Left lung (tissue), 14 donors: ENCODE measurements around the gene NGF. TPM values are rescaled to one million over a fixed set of nuclear protein-coding genes. Genes with fewer than 3 reads are reported as not detected.
"Not testable (repeated sequence)": the region's sequence is repeated elsewhere in the genome, so short reads cannot be mapped to it uniquely, and the experiment has no call there.

Experiments used
- ATAC-seq: fragments of 200-7000 bp; cut with Tn5 transposase; one replicate; pipeline ENCODE4 v1.9.1; 2020; ENCODE audit warnings: moderate library complexity
- DNase-seq, 4 donors: peaks; one replicate each; pipeline ENCODE4 v3.0.0-alpha.2; 2013 to 2020
- H3K27ac ChIP-seq, 2 donors: fragments of 200-600 bp; sonication (generic) in 1 of 2; one replicate each; pipeline versions ENCODE4 v1.5.0 to v1.8.0; 2020 to 2021
- H3K27me3 ChIP-seq, 2 donors: fragments of 200-600 bp; sonication (generic) in 1 of 2; one replicate each; pipeline versions ENCODE4 v1.5.0 to v1.8.0; 2020 to 2021
- H3K36me3 ChIP-seq, 2 donors: fragments of 200-600 bp; sonication (generic) in 1 of 2; one replicate each; pipeline versions ENCODE4 v1.5.0 to v1.8.0; 2020 to 2021
- H3K4me1 ChIP-seq, 2 donors: fragments of 200-600 bp; one replicate each; pipeline ENCODE4 v1.8.0; 2021
- H3K4me3 ChIP-seq, 2 donors: fragments of 200-600 bp; sonication (generic) in 1 of 2; one replicate each; pipeline versions ENCODE4 v1.5.0 to v1.8.0; 2020 to 2021; ENCODE audit warnings: mild to moderate bottlenecking in 1 of 2
- H3K9me3 ChIP-seq, 2 donors: fragments of 200-600 bp; sonication (generic) in 1 of 2; one replicate each; pipeline versions ENCODE4 v1.5.0 to v1.8.0; 2020 to 2021
- intact Hi-C, 2 donors: fragments of 100-400 bp; cut with DNase I; formaldehyde crosslinking; loops; one replicate each; pipeline versions ENCODE4 v1.11.2 to v1.14.2; 2022
- long read RNA-seq, 12 donors: library from polyadenylated mRNA in 2 of 12; unstranded in 2 of 12; transcript quantifications; one replicate each; pipeline ENCODE4 v2.0.0 and lab custom pipeline, GENCODE V29; 2019 to 2026
- polyA plus RNA-seq, 6 donors: library from polyadenylated mRNA; unstranded; fragments of 120-200 nt; gene quantifications; one replicate each; pipeline ENCODE4 v1.2.1, GENCODE V29; 2013; ENCODE audit not compliant: insufficient read length in 6 of 6
- total RNA-seq, 2 donors: library from RNA; stranded (reverse); fragmentation: NEBNext Ultra II Directional; extraction: Animal tissue kit (Norgen Biotek cat#: 25700); gene quantifications; one replicate each; pipeline ENCODE4 v1.2.1, GENCODE V29; 2021
- TF ChIP-seq, protein P1 (sequence below), 2 donors: fragments of 200-600 bp; sonication (generic) in 1 of 2; IDR thresholded peaks; one replicate each; pipeline versions ENCODE4 v1.5.0 to v1.8.0; 2021; ENCODE audit warnings: antibody characterized with exemption in 2 of 2
- donor health status: DM: no; HTN: yes; CAD: no.
- donor health status: DM: no; HTN: no; CAD: no.

NGF gene
- 1 to 10 TPM; 1.0 to 1.3 TPM for total RNA-seq
- polyA plus RNA-seq, result under 1 TPM; 0.66 to 0.98 (median 0.80) TPM
- long read RNA-seq, donor 1, result 0 reads
- long read RNA-seq, donor 2, partial matches to known transcripts, result 0 of 1 reads
- long read RNA-seq, donor 2, other reads (novel, unspliced or antisense), result 0 of 1 reads
- long read RNA-seq, donor 3, result 0 reads
- long read RNA-seq, donor 4, partial matches to known transcripts, result 0 of 1 reads
- long read RNA-seq, donor 4, other reads (novel, unspliced or antisense), result 0 of 1 reads
- long read RNA-seq, donor 5, result 0 reads
- long read RNA-seq, donor 6, partial matches to known transcripts, result 0 of 1 reads
- long read RNA-seq, donor 6, other reads (novel, unspliced or antisense), result 0 of 1 reads
- long read RNA-seq, donor 7, result 0 reads
- long read RNA-seq, donor 8, result 0 reads
- long read RNA-seq, donor 9, result 0 reads
- long read RNA-seq, donor 10, partial matches to known transcripts, result 0 of 1 reads
- long read RNA-seq, donor 10, other reads (novel, unspliced or antisense), result 1 of 1 reads
- long read RNA-seq, donor 11, partial matches to known transcripts, result 0 of 3 reads
- long read RNA-seq, donor 11, other reads (novel, unspliced or antisense), result 0 of 3 reads
- long read RNA-seq, donor 12, result 0 reads

- no peak within 1 kb of the TSS for H3K27ac ChIP-seq
- H3K36me3 ChIP-seq, result no peaks in the 10 kb centered on the region
- ATAC-seq (peak; percentile 89), DNase-seq (peak in 3 of 4 donors; percentile 28 to 83 (median 44))
- H3K4me3 ChIP-seq, result peak within 1 kb of the TSS; percentile 32 to 34
- H3K4me1 ChIP-seq, result peaks cover 0 to 14% of the 10 kb centered on the region in 2 donors
- intact Hi-C loops, result no loop called here
- no peaks in the 10 kb centered on the region for H3K9me3 ChIP-seq
- TF ChIP-seq, protein P1, sequence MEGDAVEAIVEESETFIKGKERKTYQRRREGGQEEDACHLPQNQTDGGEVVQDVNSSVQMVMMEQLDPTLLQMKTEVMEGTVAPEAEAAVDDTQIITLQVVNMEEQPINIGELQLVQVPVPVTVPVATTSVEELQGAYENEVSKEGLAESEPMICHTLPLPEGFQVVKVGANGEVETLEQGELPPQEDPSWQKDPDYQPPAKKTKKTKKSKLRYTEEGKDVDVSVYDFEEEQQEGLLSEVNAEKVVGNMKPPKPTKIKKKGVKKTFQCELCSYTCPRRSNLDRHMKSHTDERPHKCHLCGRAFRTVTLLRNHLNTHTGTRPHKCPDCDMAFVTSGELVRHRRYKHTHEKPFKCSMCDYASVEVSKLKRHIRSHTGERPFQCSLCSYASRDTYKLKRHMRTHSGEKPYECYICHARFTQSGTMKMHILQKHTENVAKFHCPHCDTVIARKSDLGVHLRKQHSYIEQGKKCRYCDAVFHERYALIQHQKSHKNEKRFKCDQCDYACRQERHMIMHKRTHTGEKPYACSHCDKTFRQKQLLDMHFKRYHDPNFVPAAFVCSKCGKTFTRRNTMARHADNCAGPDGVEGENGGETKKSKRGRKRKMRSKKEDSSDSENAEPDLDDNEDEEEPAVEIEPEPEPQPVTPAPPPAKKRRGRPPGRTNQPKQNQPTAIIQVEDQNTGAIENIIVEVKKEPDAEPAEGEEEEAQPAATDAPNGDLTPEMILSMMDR (IDR thresholded peaks at IDR 0.05), result no peak
- H3K27me3 ChIP-seq, result peaks cover 16 to 42% of the 10 kb centered on the region in 2 donors
These were observed at the start of gene NGF for GRCh38 chr1:115337633-115338456. NGF (minus strand) TSS chr1:115338249; CDS start chr1:115286795, 51,454 bp downstream.

DNA sequence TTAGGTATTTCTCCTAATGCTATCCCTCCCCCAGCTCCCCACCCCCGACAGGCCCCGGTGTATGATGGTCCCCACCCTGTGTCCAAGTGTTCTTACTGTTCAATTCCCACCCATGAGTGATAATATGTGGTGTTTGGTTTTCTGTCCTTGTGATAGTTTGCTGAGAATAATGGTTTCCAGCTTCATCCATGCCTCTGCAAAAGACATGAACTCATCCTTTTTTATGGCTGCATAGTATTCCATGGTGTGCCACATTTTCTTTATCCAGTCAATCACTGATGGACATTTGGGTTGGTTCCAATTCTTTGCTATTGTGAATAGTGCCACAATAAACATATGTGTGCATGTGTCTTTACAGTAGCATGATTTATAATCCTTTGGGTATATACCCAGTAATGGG lies 45.4 kb upstream of the NGF start:
- ATAC-seq, H3K36me3 ChIP-seq, H3K27ac ChIP-seq, H3K4me3 ChIP-seq, H3K27me3 ChIP-seq, H3K9me3 ChIP-seq, intact Hi-C loops, DNase-seq, H3K4me1 ChIP-seq: not testable (repeated sequence)

DNA sequence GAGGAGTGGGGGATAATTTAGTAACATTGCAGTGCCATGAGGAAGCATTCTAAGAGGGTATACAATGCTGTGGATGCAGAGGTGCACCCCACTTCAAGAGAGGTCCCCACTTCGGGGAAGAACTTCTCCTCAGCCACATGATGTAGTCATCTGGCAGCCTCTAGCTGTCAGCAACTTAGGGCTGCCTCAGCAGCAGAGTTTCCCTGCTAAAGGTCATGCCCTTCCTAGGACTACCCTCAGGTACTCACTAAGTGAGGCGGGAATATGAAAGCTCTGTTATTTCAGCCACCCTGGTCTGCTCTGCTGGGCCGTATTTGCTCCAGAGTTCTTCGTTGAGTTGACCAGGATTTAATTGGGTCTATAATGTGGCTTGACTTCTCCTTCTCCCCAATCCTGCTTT lies 41.9 kb upstream of the NGF start:
- no peak for DNase-seq
- Histone ChIP-seq H3K4me3 (no peak overlapping the region), H3K27me3 (no peaks in the 10 kb centered on the region), H3K9me3 (peaks cover 0 to 6% of the 10 kb centered on the region in 2 donors), H3K4me1 (no peaks in the 10 kb centered on the region), H3K27ac (no peak overlapping the region), H3K36me3 (no peaks in the 10 kb centered on the region)
- intact Hi-C loops, result no loop called here
- TF ChIP-seq, protein P1 (IDR thresholded peaks at IDR 0.05), result no peak
- no peak for ATAC-seq

- H3K27ac ChIP-seq, result no peak overlapping the region
- H3K36me3 ChIP-seq, result no peaks in the 10 kb centered on the region
- TF ChIP-seq, protein P1 (IDR thresholded peaks at IDR 0.05), result no peak
- H3K9me3 ChIP-seq, result no peaks in the 10 kb centered on the region
- intact Hi-C loops, result no loop called here
- H3K4me1 ChIP-seq, result no peaks in the 10 kb centered on the region
- H3K4me3 ChIP-seq, result no peak overlapping the region
- no peak for ATAC-seq
- no peak for DNase-seq
- H3K27me3 ChIP-seq, result no peaks in the 10 kb centered on the region
These were observed 39.4 kb upstream of the NGF start for GRCh38 chr1:115377411-115377810.

DNA sequence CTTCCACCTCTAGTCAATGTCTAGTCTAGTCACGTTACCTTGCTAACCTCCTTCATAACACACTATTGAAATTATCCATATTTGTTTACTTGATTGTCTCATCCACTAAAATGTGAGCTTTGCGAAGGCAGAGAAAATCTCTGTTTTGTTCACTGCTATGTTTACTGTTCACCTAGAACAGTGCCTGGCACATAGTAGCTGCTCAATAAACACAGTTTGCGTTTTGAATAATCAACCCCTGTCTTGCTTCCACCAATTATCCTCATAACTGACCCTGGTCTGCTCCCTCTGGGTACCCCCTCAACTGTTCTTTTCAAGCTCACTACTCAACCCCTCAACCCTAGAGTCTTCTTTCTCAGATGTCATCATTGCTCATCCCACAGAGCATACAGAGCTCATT lies 36.5 kb upstream of the NGF start:
- Histone ChIP-seq H3K27ac (no peak overlapping the region), H3K9me3 (no peaks in the 10 kb centered on the region), H3K4me1 (no peaks in the 10 kb centered on the region), H3K27me3 (no peaks in the 10 kb centered on the region), H3K36me3 (no peaks in the 10 kb centered on the region), H3K4me3 (no peak overlapping the region)
- no peak for ATAC-seq
- TF ChIP-seq, protein P1 (IDR thresholded peaks at IDR 0.05), result no peak
- intact Hi-C loops, result no loop called here
- DNase-seq, result no peak
